Fibroblast of lung (primary cell): ENCODE results near the gene KRT34. TPM values are rescaled to one million over a fixed set of nuclear protein-coding genes. Genes with fewer than 3 reads are reported as not detected.

Experiments
- DNase-seq, 2 donors: peaks; one replicate each; pipeline versions ENCODE4 v3.0.0 to v3.0.0-alpha.2; 2010; ENCODE audit warnings: low read depth in 2 of 2
- H2AFZ ChIP-seq: 2 replicates; pipeline ENCODE4 v1.5.1; 2012; ENCODE audit warnings: low read length, control low read depth, inconsistent platforms
- H3K27ac ChIP-seq: 2 replicates; pipeline ENCODE4 v1.5.1; 2011; ENCODE audit warnings: low read length, control low read depth; ENCODE audit not compliant: insufficient read depth
- H3K27me3 ChIP-seq: 2 replicates; pipeline ENCODE4 v1.5.1; 2011; ENCODE audit warnings: mild to moderate bottlenecking, low read length; ENCODE audit not compliant: control insufficient read depth, insufficient read depth
- H3K36me3 ChIP-seq: 2 replicates; pipeline ENCODE4 v1.5.1; 2011; ENCODE audit warnings: low read length; ENCODE audit not compliant: control insufficient read depth, insufficient read depth
- H3K4me1 ChIP-seq: 2 replicates; pipeline ENCODE4 v1.5.1; 2011; ENCODE audit warnings: low read length; ENCODE audit not compliant: control insufficient read depth, insufficient read depth; ENCODE audit errors: extremely low read depth
- H3K4me2 ChIP-seq: 2 replicates; pipeline ENCODE4 v1.5.1; 2011; ENCODE audit warnings: low read length, control low read depth; ENCODE audit not compliant: insufficient read depth; ENCODE audit errors: extremely low read depth
- H3K4me3 ChIP-seq, 4 experiments: fragments of 200-600 bp in 1 of 4; sonication (generic) in 1 of 4; replicated peaks in 1 of 4; 2 replicates each; pipeline ENCODE4 v1.5.1; 2011 to 2016; ENCODE audit warnings: low read length in 4 of 4, low read depth in 3 of 4, mild to moderate bottlenecking in 3 of 4, control low read depth in 2 of 4, inconsistent platforms in 1 of 4, mixed read lengths in 1 of 4; ENCODE audit not compliant: insufficient read depth in 1 of 4; ENCODE audit errors: control extremely low read depth in 1 of 4
- H3K79me2 ChIP-seq: 2 replicates; pipeline ENCODE4 v1.5.1; 2012; ENCODE audit warnings: mild to moderate bottlenecking, low read length, inconsistent platforms; ENCODE audit not compliant: control insufficient read depth, insufficient read depth
- H3K9ac ChIP-seq: 2 replicates; pipeline ENCODE4 v1.5.1; 2011; ENCODE audit warnings: mild to moderate bottlenecking, low read length, control low read depth; ENCODE audit not compliant: insufficient read depth
- H3K9me3 ChIP-seq: 2 replicates; pipeline ENCODE4 v1.5.1; 2012; ENCODE audit warnings: low read depth, low read length; ENCODE audit not compliant: control insufficient read depth, insufficient read depth
- H4K20me1 ChIP-seq: 2 replicates; pipeline ENCODE4 v1.5.1; 2011; ENCODE audit warnings: low read length; ENCODE audit not compliant: control insufficient read depth, insufficient read depth; ENCODE audit errors: extremely low read depth
- EZH2 ChIP-seq: IDR thresholded peaks from 2 replicates; pipeline ENCODE4 v1.5.1; 2012; ENCODE audit warnings: low read length, control low read depth, mild to moderate bottlenecking; ENCODE audit errors: missing control alignments
- polyA plus RNA-seq, 2 donors: library from polyadenylated mRNA; depleted of rRNA in 1 of 2; stranded (reverse) in 1 of 2; unstranded in 1 of 2; fragments of >200 nt; gene quantifications; 2 replicates each; pipeline ENCODE4 v1.2.1, GENCODE V29; 2011 to 2012; ENCODE audit warnings: missing spikeins in 1 of 2
- total RNA-seq: library from RNA; depleted of rRNA; stranded (reverse); fragments of >200 nt; gene quantifications from 2 replicates; pipeline ENCODE4 v1.2.1, GENCODE V29; 2014
- TF ChIP-seq, protein P1 (sequence below), 2 donors: IDR thresholded peaks in 1 of 2; conservative IDR thresholded peaks in 1 of 2; 1 replicate in 1 of 2; 2 replicates in 1 of 2; pipeline ENCODE4 v1.5.1; 2011 to 2012; ENCODE audit warnings: low read length in 2 of 2, control low read depth in 1 of 2, inconsistent platforms in 1 of 2, low read depth in 1 of 2, mild to moderate bottlenecking in 1 of 2

Gene KRT34
- total and polyA plus RNA-seq, 2 donors (not counting 1 experiment from before 2014, with no cell fraction given), result under 0.01 to 1.00 TPM

DNA sequence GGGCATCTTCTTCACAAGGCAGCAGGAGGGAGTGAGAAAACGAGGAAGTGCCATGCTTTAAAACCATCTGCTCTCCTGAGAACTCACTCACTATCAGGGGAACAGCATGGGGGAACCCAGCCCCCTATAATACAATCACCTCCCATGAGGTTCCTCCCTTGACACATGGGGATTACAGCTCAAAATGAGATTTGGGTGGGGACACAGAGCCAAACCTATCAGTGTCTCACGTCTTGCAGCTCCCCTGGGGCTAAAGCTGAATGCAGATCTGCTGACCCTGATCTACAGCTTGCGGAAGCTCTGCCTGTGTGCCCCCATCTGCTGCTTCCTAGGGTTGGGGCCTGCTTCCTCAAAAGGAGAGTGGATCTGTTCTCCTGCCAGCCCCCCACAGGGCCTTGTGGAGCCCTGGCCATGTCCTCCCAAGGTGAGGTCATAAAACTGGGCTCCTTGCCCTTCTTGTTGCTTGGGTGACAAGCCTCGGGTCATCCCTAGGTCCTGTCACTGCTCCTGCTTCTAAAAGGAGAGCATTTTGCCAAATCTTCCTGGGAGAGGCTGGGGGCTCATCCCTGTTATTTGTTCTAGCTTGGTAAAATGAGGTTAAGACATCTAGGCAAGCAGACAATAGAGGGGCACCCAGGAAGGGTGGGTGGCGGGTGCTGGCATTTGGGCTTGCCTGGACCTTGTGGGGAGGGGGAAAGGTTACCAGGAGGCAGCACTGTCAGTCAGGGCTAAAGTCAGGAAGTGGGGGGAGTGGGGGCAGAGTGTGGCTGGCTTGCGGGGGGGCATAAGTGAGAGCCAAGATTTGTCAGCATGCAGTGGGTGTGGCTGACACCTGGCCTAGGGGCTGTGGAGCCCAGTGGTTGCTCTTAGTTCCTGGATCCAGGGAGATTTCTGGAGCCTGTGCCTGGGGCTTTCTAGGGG is 47.5 kb downstream of the KRT34 start:
- H4K20me1 ChIP-seq, result no peaks in the 10 kb centered on the region
- H2AFZ ChIP-seq, result no peak overlapping the region
- H3K9me3 ChIP-seq, result no peaks in the 10 kb centered on the region
- no peak for DNase-seq
- H3K4me3 ChIP-seq, result no peak overlapping the region
- TF ChIP-seq EZH2, result no peak
- TF ChIP-seq, protein P1, sequence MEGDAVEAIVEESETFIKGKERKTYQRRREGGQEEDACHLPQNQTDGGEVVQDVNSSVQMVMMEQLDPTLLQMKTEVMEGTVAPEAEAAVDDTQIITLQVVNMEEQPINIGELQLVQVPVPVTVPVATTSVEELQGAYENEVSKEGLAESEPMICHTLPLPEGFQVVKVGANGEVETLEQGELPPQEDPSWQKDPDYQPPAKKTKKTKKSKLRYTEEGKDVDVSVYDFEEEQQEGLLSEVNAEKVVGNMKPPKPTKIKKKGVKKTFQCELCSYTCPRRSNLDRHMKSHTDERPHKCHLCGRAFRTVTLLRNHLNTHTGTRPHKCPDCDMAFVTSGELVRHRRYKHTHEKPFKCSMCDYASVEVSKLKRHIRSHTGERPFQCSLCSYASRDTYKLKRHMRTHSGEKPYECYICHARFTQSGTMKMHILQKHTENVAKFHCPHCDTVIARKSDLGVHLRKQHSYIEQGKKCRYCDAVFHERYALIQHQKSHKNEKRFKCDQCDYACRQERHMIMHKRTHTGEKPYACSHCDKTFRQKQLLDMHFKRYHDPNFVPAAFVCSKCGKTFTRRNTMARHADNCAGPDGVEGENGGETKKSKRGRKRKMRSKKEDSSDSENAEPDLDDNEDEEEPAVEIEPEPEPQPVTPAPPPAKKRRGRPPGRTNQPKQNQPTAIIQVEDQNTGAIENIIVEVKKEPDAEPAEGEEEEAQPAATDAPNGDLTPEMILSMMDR (conservative IDR thresholded peaks at IDR 0.05 in 1 of 2, IDR thresholded peaks at IDR 0.05 in 1 of 2; ENCODE audit: low read depth in 1 of 2, low read length in 2 of 2), result no peak
- no peak overlapping the region for H3K27ac ChIP-seq
- no peaks in the 10 kb centered on the region for H3K79me2 ChIP-seq
- H3K36me3 ChIP-seq, result no peaks in the 10 kb centered on the region
- H3K27me3 ChIP-seq, result peaks cover 5% of the 10 kb centered on the region
- no peak overlapping the region for H3K4me2 ChIP-seq
- no peaks in the 10 kb centered on the region for H3K4me1 ChIP-seq
- no peak overlapping the region for H3K9ac ChIP-seq

DNA sequence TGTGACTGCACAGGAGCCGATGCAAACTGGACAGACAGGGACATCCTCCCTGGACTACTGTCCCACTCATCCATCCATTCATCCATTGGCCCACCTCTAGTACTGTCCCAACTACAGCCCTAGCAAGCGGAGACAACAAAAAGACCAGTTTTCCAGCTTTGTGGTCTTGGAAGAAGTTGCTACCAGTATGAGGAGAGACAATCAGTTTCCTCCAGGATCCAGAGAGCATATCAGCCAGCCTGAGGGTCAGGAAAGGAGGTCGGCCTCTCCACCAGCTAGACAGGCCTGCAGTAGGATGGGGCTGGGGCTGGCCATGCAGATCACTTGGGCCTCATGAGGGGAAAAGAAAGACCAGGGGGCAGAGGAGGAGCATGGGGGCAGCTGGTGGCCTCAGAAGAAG is 48.3 kb downstream of the KRT34 start:
- no peak overlapping the region for H3K27ac ChIP-seq
- no peaks in the 10 kb centered on the region for H3K4me1 ChIP-seq
- no peaks in the 10 kb centered on the region for H3K36me3 ChIP-seq
- DNase-seq, result no peak
- peaks cover 4% of the 10 kb centered on the region for H3K27me3 ChIP-seq
- no peak overlapping the region for H3K4me2 ChIP-seq
- no peaks in the 10 kb centered on the region for H4K20me1 ChIP-seq
- TF ChIP-seq, protein P1 (conservative IDR thresholded peaks at IDR 0.05 in 1 of 2, IDR thresholded peaks at IDR 0.05 in 1 of 2; ENCODE audit: low read depth in 1 of 2, low read length in 2 of 2), result no peak
- TF ChIP-seq EZH2, result no peak
- H3K9me3 ChIP-seq, result no peaks in the 10 kb centered on the region
- no peak overlapping the region for H3K9ac ChIP-seq
- H3K4me3 ChIP-seq, result no peak overlapping the region
- no peaks in the 10 kb centered on the region for H3K79me2 ChIP-seq
- H2AFZ ChIP-seq, result no peak overlapping the region

DNA sequence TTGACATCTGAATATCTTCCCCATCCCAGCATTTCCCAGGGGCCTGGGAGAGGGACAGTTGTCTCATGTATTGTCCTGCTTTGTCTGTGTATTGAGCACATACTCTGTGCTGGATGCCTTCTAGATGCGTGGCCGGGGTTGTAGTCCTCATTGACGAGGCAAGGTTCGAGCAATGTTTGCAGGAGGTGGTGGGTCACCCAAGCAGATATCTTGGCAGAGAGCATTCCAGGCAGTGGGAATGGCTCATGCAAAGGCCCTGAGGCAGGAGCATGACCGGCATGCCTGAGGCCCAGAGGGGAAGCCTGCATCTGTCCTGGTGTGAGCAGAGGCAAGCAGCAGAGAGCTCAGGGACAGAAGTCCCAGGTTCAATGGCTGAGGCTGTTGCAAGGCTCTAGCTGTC is 49.0 kb downstream of the KRT34 start:
- Histone ChIP-seq H3K36me3 (no peaks in the 10 kb centered on the region), H2AFZ (no peak overlapping the region), H3K9me3 (no peaks in the 10 kb centered on the region), H3K79me2 (no peaks in the 10 kb centered on the region), H3K4me2 (no peak overlapping the region), H3K27me3 (peaks cover 4% of the 10 kb centered on the region), H3K9ac (no peak overlapping the region), H4K20me1 (no peaks in the 10 kb centered on the region), H3K4me1 (no peaks in the 10 kb centered on the region), H3K27ac (no peak overlapping the region), H3K4me3 (no peak overlapping the region)
- DNase-seq, result no peak
- TF ChIP-seq EZH2, result no peak
- TF ChIP-seq, protein P1 (conservative IDR thresholded peaks at IDR 0.05 in 1 of 2, IDR thresholded peaks at IDR 0.05 in 1 of 2; ENCODE audit: low read depth in 1 of 2, low read length in 2 of 2), result no peak
